CD4-positive, alpha-beta T cell treated with Interleukin-10 for 1 hour (primary cell): Measurements from ENCODE around the gene MAP3K7CL.
"Not testable (repeated sequence)": the region's sequence is repeated elsewhere in the genome, so short reads cannot be mapped to it uniquely, and the experiment has no call there.

Experiments
- DNase-seq: peaks from one replicate; pipeline ENCODE4 v3.0.0-alpha.2; 2020

MAP3K7CL gene

DNA sequence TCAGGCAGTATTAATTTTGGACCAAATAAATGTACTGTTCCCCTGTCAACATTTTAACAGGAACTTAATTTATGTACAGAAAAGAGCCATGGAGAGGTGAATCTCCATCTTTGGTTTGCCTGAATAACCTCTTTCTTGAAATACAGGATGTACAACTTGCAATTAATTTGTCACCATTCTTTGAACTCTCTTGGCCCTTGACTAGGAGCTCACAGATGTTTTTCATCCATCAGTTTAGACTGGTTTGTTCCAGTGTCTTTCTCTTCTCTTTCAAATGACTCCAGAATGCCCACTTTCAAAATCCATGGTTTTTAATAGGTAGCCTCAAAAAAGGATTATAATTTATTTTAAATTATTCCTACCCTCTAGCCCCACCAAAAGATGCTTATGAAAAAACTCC lies 5.0 kb downstream of the MAP3K7CL start:
- no peak for DNase-seq

DNA sequence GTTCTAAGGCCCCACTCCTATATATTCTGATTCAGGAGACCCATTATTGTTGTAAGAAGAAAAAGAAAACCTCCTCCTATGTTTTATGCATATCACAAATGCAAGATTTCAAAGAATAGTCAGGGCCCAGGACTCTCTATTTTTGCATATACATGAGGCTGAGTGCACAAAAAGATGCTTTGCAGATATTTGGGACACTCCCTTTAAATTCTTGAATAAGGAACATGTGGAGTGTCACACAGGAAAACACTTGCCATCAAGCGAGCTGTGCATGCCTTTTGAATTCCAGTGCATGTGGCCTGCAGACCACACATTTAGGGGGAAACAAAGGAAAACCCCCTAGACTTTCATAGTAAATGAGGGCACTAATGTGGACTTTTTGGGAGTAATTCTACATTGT lies 5.6 kb downstream of the MAP3K7CL start:
- no peak for DNase-seq

DNA sequence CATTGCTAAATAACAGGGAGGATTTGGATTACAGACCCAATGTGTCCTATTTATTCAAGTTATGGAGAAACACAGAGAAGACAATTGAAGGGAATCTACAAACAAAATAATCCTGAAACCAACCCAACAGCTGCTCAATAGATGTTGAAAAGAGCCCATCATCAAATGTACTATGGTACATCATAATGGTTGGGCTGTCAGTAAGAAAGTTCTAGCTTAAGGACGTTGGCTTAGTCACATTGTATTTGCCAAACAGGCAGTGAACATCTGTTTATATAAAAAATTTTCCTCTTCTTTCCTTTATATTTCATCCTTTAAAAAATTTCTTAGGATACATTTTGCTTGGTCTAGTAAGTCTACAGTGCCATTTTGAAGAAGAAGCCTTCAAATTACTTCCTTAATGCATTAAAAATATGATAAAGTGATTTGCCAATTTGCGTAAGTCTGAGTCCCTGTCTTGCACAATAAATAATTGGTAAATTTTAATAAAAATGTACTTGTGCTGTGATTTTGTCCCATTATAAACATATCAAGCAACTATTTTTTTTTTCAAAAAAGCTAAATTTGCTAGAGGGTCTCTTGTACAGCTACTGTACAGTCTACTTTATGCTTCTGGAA lies 14.4 kb downstream of the MAP3K7CL start:
- no peak for DNase-seq

DNA sequence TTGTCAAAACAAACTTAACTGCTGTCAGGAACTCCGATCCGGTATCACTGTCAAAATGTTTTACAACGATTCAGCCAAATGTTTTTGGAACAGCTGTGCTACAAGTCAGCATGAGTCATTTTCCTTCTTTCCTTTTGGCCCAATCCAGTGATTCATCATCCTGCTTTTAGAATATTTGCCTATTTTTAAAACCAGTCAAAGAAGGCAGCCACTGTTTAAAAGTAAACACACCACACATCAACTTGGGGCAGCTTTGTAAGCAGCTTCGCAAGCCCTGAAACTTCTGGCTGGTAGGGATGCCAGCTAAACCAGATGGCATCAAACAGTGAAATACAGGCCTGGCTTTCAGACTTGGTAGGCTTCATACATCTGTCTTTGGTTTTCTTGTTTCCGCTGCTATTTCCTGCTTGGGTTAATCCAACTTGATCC lies 14.9 kb downstream of the MAP3K7CL start:
- no peak for DNase-seq

DNA sequence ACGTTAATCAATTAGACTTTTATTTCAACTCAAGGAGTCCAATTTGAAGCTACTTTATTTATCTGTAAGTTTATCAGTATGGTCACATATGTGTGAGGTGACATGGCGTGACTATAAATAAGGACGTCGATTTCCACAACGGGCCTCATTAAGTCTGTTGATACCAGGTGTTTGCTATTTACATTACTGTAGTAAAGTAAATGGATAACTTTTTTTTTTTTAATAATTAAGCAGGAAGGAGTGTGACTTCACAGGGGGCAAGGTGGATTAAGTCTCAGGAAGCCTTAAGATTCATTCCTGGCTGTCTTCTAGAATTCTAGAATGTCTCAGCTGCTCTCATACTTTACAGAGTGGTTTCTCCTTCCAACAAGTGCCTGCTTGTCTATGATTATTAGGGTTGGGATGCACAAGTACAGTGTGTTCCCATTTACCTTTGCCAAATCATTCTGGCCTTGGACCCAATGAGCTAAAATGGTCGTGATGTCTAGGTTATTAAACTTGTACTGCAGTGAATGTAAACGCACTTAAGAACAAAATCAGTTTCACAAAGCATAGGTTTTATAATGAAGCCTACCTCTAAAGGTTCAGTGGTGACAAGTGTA lies 15.5 kb downstream of the MAP3K7CL start:
- DNase-seq = no peak

DNA sequence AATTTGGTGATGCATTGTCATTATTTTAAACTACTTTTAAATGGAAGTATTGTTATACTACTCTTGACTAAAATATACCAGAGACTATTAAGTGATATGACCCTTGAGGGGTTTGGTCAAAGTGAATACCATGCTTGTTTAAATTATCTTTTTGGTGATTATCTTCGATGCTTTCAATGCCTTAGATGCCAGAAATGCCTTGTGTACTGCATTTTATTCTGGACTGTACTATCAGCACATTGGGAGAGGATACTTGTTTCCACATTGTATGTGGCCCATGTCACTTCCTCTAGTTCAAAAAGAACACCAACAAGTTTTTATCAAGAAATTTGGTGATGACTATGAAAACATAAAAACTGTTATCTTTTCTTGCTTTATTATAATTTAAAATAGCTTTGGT lies 16.3 kb downstream of the MAP3K7CL start:
- DNase-seq = no peak

DNA sequence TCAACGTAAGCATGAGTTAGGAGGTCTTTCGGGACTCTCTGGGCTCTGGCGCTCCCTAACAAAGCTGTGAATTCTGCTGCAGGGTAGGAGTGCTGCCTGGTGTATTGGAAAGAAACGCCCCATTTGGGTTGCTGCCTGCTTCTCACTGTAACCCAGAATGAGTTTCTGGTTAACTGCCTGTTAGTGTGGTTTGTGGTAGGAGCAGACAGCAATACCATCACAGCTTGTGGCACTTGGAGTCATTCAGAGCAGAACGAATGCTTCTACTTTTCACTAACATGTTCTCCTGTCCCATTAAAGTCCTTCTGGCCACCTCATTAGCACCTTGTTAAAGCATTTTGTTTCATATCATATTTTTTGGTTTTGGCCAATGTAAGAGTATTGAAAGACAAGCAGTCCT lies 18.1 kb downstream of the MAP3K7CL start:
- no peak for DNase-seq

DNA sequence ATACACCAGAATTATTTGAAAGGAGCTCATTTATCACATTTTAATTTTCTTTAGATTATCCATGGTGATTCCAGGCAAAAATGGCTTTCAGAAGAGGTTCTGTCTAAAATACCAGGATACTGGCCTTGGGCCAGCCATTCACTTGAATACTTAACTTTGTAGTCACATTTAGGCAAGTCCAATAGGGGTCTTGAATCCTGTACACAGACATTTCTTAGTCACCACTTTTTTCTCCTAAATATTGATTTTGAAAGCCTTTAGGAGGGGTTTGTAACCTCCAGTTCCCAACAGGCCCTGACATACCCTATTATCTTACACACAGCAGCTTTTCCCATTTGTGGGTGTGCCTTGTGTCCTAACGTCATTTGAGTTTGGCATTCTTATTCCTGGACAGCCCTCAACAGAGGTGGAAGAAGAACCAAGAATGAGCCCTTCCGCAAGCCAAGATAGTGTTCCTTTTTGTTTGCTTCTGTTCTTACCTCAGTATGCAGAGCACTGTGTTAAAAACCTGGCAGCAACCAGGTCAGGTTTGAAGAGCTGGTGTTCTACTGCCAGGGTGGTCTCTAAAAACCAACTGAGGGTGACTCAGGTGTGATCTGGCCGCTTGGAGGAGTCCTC lies 19.5 kb downstream of the MAP3K7CL start:
- no peak for DNase-seq

DNA sequence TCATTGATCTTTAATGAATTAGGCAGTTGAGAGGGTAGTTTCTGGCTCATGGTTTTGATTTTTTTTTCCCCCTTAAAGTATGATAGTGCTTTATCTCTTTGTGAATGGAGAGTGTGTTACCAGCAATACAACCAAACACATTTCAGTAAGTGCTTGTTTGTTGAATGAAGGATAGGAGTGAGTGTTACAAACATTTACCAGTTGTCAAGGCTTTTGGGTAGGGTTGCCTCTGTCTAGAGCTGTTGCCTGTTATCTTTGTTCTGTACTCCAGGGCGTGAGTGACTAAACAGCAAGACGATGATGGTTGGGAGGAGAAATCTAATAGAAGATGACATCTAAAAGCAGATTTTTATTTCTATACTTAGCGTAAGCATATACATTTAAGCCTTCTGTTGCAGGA lies 21.5 kb downstream of the MAP3K7CL start:
- DNase-seq = no peak

DNA sequence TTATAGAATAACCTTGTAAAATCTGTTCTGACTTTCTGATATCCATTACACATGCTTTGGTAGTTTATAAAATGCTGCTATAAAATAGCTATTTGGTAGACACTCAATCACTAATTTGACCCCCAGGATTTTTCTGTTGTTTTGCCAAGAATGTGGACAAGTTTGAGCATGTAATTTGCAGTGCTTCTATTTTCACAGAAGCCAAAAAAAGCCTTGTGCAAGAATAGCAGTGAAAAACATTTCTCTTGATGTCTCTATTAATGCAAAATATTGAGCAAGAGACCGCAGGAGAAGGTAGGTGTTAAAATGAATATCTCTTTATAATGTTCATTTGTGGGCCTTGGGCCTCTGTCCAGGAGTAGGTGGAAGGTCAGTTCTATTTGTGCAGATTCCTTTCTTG lies 22.5 kb downstream of the MAP3K7CL start:
- DNase-seq = no peak

DNA sequence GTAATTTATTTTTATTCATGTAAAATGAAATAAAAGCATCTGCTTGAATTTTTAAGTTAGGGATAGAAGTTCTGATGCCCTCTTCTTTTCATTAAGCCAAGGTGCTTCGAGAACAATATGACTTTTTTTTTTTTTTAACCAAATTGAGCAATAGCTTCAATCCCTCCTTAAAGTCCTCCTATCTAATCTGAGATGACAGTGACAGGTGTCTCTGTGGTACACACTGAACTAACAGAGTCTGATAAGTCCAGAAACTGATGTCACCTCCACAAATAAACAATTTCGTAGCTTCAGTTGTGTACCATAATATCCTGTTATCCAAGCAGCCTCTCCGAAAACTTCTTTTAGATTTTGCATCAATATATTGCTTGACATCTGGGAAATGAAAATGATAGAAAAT lies 23.8 kb downstream of the MAP3K7CL start:
- DNase-seq = no peak

DNA sequence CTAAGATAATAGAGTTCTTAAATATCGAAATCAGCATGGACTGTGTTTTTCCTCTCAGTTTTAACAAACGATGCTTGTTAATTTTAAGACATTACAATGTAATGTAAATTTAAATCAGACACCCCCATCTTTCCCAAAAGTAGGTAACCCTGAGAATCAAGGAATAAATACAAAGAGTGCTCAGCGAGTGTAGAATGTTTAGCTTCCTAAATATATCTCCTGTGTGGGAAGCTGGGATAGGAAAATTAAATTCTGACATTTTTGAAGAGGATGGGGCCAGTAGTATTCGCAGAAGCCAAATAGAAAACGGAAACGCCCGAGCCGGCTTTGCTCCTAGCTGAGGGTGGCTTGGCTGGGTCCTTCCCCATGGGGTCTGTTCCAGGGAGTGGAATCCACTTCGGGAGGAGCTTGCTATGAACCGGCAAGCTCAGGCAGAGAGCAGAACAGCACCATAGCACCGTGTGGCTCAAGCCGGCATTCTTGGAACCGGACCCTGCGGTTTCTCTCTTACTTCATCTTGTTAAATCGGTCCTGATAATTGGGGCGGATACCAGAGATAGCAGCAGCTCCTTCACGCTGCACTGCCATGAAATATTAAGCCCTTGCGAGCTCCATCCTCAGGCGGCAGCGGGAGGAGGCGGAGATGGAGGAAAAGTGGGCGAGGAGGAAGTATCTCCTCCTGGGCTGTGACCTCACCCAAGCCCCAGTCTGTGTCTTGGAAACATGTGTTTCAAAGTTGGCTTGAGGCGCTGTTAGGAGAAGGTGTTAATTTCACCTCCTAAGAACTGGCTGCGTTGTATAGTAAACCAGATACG lies 24.9 kb downstream of the MAP3K7CL start:
- no peak for DNase-seq

DNA sequence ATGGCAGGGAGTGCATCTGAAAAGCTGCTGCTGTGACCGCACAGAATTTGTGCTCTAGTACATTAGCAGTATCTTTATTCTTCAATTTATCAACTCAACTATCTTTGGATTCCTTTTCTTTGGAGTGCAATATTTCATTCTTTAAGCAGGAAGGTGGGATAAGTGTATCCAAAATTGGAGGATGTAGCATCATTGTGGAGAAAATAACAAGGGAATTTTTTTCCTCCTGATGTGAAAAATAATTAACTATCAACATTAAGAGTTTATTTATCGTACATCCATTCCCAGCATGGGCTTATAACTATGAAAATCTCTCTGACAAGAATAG lies 25.5 kb downstream of the MAP3K7CL start:
- DNase-seq = no peak

DNA sequence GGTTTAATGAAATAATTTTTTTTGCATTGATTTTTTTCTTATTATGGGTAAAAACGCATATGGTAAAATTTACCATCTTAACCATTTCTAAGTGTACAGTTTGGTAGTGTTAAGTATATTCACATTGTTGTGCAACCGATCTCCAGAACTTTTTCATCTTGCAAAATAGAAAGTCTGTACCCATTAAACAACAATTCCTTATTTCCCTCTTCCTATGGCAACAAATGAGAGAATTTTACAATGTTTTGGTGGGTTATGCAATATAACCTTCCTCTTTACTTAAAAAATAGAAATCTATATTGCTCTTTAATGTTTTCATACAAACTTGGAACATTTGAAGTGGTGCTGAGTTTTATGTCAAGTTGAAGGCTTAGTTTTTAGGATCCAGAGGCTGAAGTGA lies 26.6 kb downstream of the MAP3K7CL start:
- no peak for DNase-seq

DNA sequence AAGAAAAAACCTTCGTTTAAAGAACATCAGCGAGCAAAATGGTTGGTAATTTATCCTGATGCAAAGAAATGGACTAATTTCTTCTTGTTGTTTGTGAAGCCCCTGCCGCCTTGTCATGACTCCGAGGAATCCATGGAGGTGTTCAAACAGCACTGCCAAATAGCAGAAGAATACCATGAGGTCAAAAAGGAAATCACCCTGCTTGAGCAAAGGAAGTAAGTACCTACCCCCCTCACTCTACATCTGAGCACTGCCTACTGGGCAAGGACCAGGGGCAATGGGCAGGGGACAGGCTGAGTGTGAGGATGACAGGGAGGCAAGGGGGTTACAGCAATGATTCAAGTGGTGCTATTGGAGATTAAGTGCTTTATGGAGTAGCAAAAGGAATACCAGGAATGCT lies 29.4 kb downstream of the MAP3K7CL start:
- DNase-seq = no peak

DNA sequence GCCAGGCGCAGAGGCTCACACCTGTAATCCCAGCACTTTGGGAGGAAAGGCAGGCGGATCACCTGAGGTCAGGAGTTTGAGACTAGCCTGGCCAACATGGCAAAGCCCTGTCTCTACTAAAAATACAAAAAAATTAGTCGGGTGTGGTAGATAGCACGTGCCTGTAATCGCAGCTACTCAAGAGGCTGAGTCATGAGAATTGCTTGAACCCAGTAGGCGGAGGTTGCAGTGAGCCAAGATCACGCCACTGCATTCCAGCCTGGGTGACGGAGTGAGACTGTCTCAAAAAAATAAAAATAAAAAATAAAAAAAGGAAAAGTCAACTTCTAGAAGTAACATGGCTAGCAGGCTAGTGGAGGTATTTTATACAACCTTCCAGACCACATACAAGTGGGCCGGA lies 32.4 kb downstream of the MAP3K7CL start:
- DNase-seq = not testable (repeated sequence)

DNA sequence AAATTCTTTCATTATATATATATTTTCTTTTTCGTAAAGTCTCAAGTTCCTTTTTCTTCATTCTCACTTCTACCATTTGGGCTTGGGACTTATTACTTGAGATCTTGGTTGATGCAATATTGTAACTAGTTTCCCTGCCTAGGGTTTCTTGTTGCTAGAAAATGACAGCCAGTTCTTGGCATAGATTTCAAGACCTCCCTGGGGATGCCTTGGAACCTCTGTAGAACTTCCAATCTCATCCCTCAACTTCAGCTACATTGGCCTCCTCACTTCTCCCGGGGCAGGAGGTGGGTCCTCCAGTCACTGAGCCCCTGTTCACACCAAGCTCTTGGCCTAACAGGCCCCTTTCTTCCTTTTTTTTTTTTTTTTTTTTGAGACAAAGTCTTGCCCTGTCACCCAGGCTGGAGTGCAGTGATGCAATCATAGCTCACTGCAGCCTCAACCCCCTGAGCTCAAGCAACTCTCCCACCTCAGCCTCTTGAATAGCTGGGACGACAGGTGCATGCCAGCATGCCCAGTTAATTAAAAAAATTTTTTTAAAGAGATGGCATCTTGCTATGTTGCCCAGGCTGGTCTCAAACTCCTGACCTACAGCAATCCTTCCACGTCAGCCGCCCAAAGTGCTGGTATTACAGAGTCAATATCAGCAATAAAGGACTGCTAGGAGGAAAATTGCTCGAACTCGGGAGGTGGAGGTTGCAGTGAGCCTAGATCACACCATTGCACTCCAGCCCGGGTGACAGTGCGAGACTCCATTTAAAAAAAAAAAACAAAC lies 33.1 kb downstream of the MAP3K7CL start:
- DNase-seq = no peak

DNA sequence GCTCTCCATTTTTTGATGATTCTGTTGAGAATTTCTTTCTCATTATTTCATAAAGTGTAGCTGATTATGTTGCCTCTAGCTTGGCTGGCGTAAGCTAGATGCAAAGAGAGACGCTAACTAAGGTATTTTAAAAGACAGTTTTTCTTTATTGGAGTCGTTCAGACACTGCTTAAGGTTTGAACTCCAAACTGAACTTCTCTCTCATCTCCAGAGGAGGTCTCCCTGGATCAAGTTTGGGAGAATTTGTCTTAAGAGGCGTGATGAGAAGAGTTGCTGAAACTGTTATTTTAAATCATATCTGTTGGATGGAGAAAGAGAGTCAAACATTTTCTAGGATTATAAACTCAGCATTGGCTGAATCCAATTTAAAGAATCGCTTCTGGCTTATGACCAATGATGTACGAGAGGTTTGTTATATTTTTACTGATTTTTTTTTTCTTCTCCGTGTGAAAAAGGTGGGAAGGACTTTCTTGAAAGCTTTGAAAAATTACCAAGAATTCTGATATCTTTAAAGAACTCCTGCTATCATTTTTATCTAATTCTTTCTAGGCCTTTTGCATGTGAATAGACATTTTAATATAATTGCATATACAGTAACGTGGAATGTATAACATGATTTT lies 34.0 kb downstream of the MAP3K7CL start:
- DNase-seq = peak; percentile 22

DNA sequence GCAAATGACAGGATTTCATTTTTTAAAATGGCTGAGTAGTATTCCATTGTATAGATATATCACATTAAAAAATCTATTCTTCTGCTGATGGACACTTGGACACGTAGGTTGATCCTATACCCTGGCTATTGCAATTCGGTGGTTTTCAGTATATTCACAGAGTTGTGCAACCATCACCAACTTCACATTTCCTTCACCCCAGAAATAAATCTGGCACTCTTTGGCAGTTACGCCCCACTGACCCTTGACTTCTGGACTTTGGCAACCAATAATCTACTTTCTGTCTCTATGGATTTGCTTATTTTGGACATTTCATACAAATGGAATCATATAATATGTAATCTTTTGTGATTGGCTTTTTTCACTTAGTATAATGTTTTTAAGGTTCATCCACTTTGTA lies 35.9 kb downstream of the MAP3K7CL start:
- no peak for DNase-seq

DNA sequence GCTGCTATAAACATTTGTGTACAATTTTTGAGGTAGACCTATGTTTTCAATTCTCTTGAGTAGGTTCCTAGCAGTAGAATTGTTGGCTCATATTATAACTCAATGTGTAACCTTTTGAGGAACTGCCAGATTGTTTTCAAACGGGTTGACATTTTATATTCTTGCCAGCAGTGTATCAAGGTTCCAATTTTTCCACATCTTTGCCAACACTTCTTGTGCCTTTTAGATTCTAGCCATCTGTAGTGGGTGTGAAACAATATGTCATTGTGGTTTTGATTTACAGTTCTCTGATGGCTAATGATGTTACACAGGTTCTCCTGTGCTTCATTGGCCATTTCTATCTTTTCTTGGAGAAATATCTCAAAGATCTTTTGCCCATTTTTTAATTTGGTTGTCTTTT lies 36.4 kb downstream of the MAP3K7CL start:
- DNase-seq = no peak

DNA sequence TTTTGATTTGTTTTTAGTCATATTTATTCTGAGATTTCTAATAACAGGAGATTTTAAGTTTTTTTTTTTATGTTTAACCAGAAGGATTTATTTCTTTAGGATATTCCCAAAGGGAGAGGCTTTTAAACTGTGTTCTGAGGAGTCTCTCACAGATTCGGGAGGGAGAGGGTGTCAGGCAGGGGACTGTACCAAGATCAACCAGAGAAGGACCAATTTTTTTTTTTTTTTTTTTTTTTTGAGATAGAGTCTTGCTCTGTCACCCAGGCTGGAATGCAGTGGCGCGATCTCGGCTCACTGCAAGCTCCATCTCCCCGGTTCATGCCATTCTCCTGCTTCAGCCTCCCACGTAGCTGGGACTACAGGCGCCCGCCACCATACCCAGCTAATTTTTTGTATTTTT lies 37.0 kb downstream of the MAP3K7CL start:
- not testable (repeated sequence) for DNase-seq

DNA sequence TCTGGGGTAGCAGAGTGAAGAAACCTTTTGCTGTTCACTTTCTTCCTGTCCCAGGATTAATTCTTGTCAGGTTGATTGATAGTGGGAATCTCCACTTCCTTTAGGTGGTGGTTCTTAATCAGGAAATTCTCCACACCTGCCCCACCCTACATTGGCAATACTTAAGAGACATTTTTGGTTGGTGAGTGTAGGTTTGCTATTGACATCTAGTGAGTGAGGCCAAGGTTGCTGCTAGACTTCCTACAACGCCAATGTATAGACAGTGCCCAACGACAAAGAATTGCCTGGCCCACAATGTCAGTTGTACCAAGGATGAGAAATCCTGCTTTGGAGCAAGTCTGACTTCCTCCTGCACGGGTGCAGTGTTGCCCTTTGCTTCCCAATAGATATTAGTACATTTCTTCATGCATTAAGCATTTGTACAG lies 38.5 kb downstream of the MAP3K7CL start:
- DNase-seq = no peak

DNA sequence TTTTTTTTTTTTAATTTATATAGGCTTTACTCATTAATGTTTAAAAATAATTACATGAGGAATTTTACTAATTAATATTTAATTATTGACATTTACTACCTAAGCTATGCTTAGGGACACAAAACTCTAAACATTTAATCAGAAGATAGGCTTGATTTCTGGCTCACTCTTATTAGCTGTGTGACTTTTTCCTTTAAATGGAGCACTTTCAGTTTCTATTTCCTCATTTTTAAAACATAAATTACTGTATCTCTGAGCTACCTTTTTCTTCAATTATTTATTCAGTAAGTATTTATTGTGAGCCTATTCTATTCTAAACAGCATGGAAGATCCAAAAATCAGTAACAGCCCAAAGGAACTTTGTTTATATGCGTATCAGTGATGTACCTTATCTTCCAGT lies 40.5 kb downstream of the MAP3K7CL start:
- no peak for DNase-seq
